Smooth muscle cell (in vitro differentiated cells): ENCODE measurements around the gene DCC. TPM values are rescaled to one million over a fixed set of nuclear protein-coding genes. Genes with fewer than 3 reads are reported as not detected.
A peak's percentile ranks its signal among the peaks of the same experiment; 100 is the strongest.

Experiments
- DNase-seq: peaks from one replicate; lab custom pipeline; 2025; ENCODE audit not compliant: unreplicated experiment; lab: John Stamatoyannopoulos, UW
- H2AFZ ChIP-seq: fragments of 200-600 bp; sonication (generic); 2 replicates; pipeline ENCODE4 v1.6.0; 2016; ENCODE audit warnings: antibody characterized with exemption, low read depth, mild to moderate bottlenecking
- H3F3A ChIP-seq: fragments of 200-600 bp; sonication (generic); 2 replicates; pipeline ENCODE4 v1.6.0; 2017; ENCODE audit warnings: antibody characterized with exemption, low read depth
- H3K27ac ChIP-seq: fragments of 200-600 bp; sonication (generic); 2 replicates; pipeline ENCODE4 v1.5.1; 2016; ENCODE audit warnings: low read depth, mild to moderate bottlenecking
- H3K27me3 ChIP-seq: fragments of 200-600 bp; sonication (generic); 2 replicates; pipeline ENCODE4 v1.6.1; 2016; ENCODE audit warnings: low read depth, mild to moderate bottlenecking
- H3K36me3 ChIP-seq: fragments of 200-600 bp; sonication (generic); 2 replicates; pipeline ENCODE4 v1.5.1; 2016; ENCODE audit warnings: low read depth
- H3K4me1 ChIP-seq: fragments of 200-600 bp; sonication (generic); 2 replicates; pipeline ENCODE4 v1.5.1; 2016; ENCODE audit warnings: low read depth
- H3K4me2 ChIP-seq: fragments of 200-600 bp; sonication (generic); 2 replicates; pipeline ENCODE4 v1.6.0; 2016; ENCODE audit warnings: mild to moderate bottlenecking
- H3K4me3 ChIP-seq: fragments of 200-600 bp; sonication (generic); 2 replicates; pipeline ENCODE4 v1.5.1; 2016; ENCODE audit warnings: mild to moderate bottlenecking
- H3K79me2 ChIP-seq: fragments of 200-600 bp; sonication (generic); 2 replicates; pipeline ENCODE4 v1.6.0; 2016; ENCODE audit warnings: low read depth, mild to moderate bottlenecking
- H3K9ac ChIP-seq: fragments of 200-600 bp; sonication (generic); 2 replicates; pipeline ENCODE4 v1.6.0; 2016; ENCODE audit warnings: low read depth
- H3K9me3 ChIP-seq: fragments of 200-600 bp; sonication (generic); replicated peaks from 2 replicates; pipeline ENCODE4 v1.5.1; 2016; ENCODE audit warnings: low read depth
- H4K20me1 ChIP-seq: fragments of 200-600 bp; sonication (generic); 2 replicates; pipeline ENCODE4 v1.6.0; 2016; ENCODE audit warnings: low read depth
- CTCF ChIP-seq: fragments of 200-600 bp; sonication (generic); IDR thresholded peaks from 2 replicates; pipeline ENCODE4 v1.5.1; 2017; ENCODE audit warnings: borderline replicate concordance, mild to moderate bottlenecking, antibody characterized with exemption; ENCODE audit not compliant: insufficient read depth, poor library complexity, severe bottlenecking
- WGBS: methylation state at CpG from one replicate; pipeline ENCODE4 v1.1.7; 2016; ENCODE audit warnings: low lambda C conversion rate; 5-methylcytosine and 5-hydroxymethylcytosine counted together
- polyA plus RNA-seq: library from polyadenylated mRNA; unstranded; fragments of >200 nt; fragmentation: Nextera tagmentation; extraction: Ambion mirVana; gene quantifications from 2 replicates; pipeline ENCODE4 v1.2.1, GENCODE V29; 2016
- total RNA-seq: library from RNA; depleted of rRNA; stranded (reverse); fragments of >200 nt; gene quantifications from 2 replicates; pipeline ENCODE4 v1.2.3, GENCODE V29; 2014

The DCC gene
- total RNA-seq (not detected in 2 replicates), polyA plus RNA-seq (not detected in 2 replicates)

GRCh38 chr18:52339891-52340371, at the start of gene DCC:
DCC (plus strand) TSS chr18:52340197; CDS start chr18:52340788, 591 bp downstream.
- Histone ChIP-seq H3K4me2 (peak within 1 kb of the TSS; percentile 85), H3K27ac (no peak within 1 kb of the TSS), H3F3A (peaks cover 3% of the 10 kb centered on the region), H3K9ac (no peak within 1 kb of the TSS), H3K9me3 (no peaks in the 10 kb centered on the region), H2AFZ (peak within 1 kb of the TSS; percentile 83), H3K79me2 (no peaks in the 10 kb centered on the region), H3K27me3 (peaks cover 59% of the 10 kb centered on the region), H3K4me1 (peaks cover 9% of the 10 kb centered on the region), H3K4me3 (peak within 1 kb of the TSS; percentile 50), H4K20me1 (no peaks in the 10 kb centered on the region), H3K36me3 (no peaks in the 10 kb centered on the region)
- peak; percentile 8 for DNase-seq
- WGBS: 2% methylated on average over 27 of the region's 27 CpGs
- peak; percentile 26 for TF ChIP-seq CTCF

GRCh38 chr18:52310651-52311050, 29.3 kb upstream of the DCC start:
- no peak for DNase-seq
- H3K4me2 ChIP-seq: no peak overlapping the region
- TF ChIP-seq CTCF: no peak
- H3K36me3 ChIP-seq: no peaks in the 10 kb centered on the region
- peaks cover 6% of the 10 kb centered on the region for H3K4me1 ChIP-seq
- no peak overlapping the region for H3K4me3 ChIP-seq
- no peak overlapping the region for H2AFZ ChIP-seq
- no peak overlapping the region for H3K27ac ChIP-seq
- no peaks in the 10 kb centered on the region for H3K9me3 ChIP-seq
- no peaks in the 10 kb centered on the region for H4K20me1 ChIP-seq
- H3K27me3 ChIP-seq: no peaks in the 10 kb centered on the region
- H3K79me2 ChIP-seq: no peaks in the 10 kb centered on the region
- no peaks in the 10 kb centered on the region for H3F3A ChIP-seq
- no peak overlapping the region for H3K9ac ChIP-seq
- WGBS: 73% methylated on average over 2 of the region's 2 CpGs

GRCh38 chr18:52311331-52311730, 28.7 kb upstream of the DCC start:
- Histone ChIP-seq H3K4me3 (no peak overlapping the region), H3K9me3 (no peaks in the 10 kb centered on the region), H3K27ac (no peak overlapping the region), H3K4me2 (no peak overlapping the region), H3K79me2 (no peaks in the 10 kb centered on the region), H3K27me3 (no peaks in the 10 kb centered on the region), H3K4me1 (peaks cover 6% of the 10 kb centered on the region), H3K9ac (no peak overlapping the region), H2AFZ (no peak overlapping the region), H3K36me3 (no peaks in the 10 kb centered on the region), H3F3A (no peaks in the 10 kb centered on the region), H4K20me1 (no peaks in the 10 kb centered on the region)
- WGBS: 93% methylated on average over 2 of the region's 2 CpGs
- DNase-seq: no peak
- TF ChIP-seq CTCF: no peak

- no peak for DNase-seq
- no peak for TF ChIP-seq CTCF
- H3K27ac ChIP-seq: no peak overlapping the region
These were observed 27.7 kb upstream of the DCC start for GRCh38 chr18:52312346-52312745.

More at GRCh38 chr18:52312346-52312745, 27.7 kb upstream of the DCC start:
- H3K9ac ChIP-seq: no peak overlapping the region
- H3K9me3 ChIP-seq: no peaks in the 10 kb centered on the region
- no peaks in the 10 kb centered on the region for H4K20me1 ChIP-seq
- H3K4me1 ChIP-seq: peaks cover 6% of the 10 kb centered on the region
- no peaks in the 10 kb centered on the region for H3F3A ChIP-seq
- no peaks in the 10 kb centered on the region for H3K36me3 ChIP-seq
- H2AFZ ChIP-seq: no peak overlapping the region
- H3K4me3 ChIP-seq: no peak overlapping the region
- H3K27me3 ChIP-seq: no peaks in the 10 kb centered on the region
- H3K4me2 ChIP-seq: no peak overlapping the region
- no peaks in the 10 kb centered on the region for H3K79me2 ChIP-seq
